ENCODE measurements around the gene DUOX2. TPM values are rescaled to one million over a fixed set of nuclear protein-coding genes. Genes with fewer than 3 reads are reported as not detected.

DUOX2 gene
- total RNA-seq: not detected

DNA sequence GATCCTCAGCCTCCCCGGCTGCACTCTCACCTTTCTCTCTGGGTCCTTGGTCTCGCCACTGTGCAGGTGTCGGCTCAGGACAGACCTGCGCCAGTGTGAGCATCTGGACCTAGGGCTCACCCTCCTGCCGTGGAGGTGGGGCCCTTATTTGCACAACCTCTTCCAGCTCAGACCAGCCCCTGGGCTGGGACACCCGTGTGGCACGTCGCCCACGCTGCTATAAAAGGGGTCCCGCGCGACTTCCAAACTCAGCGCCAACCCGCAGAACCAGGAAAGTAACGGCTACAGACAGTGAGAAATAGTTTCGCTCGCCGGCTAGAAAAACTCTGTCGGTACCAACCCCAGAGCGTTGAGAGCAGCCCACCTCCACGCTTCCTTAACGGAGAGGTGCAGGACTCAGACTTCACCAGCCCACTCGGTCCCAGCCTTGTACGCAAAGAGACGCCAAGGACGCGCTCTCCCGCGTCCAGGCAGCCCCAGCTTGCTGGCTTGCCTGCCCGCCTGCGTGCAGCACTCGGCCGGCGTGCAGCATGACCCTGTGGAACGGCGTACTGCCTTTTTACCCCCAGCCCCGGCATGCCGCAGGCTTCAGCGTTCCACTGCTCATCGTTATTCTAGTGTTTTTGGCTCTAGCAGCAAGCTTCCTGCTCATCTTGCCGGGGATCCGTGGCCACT lies at the start of gene DUOX2, which contains the start of gene DUOXA2:
DUOX2 (minus strand) TSS at position 97 of the 675 bp plus-strand sequence. CDS start 761 bp downstream, outside the sequence.
DUOXA2 (plus strand) TSS at position 251 of the 675 bp plus-strand sequence; CDS start at position 531, 280 bp downstream.
- no peak for DNase-seq
- Histone ChIP-seq H3K4me3 (peak within 1 kb of the TSS in 1 of 4 donors; percentile 17), H3K27me3 (peaks cover 78 to 81% (median 80%) of the 10 kb centered on the region in 3 donors), H3K36me3 (no peaks in the 10 kb centered on the region), H3K4me1 (peaks cover 7 to 15% of the 10 kb centered on the region in 2 donors), H3K9me3 (no peaks in the 10 kb centered on the region), H3K27ac (no peak within 1 kb of the TSS)
- TF ChIP-seq, protein P1, sequence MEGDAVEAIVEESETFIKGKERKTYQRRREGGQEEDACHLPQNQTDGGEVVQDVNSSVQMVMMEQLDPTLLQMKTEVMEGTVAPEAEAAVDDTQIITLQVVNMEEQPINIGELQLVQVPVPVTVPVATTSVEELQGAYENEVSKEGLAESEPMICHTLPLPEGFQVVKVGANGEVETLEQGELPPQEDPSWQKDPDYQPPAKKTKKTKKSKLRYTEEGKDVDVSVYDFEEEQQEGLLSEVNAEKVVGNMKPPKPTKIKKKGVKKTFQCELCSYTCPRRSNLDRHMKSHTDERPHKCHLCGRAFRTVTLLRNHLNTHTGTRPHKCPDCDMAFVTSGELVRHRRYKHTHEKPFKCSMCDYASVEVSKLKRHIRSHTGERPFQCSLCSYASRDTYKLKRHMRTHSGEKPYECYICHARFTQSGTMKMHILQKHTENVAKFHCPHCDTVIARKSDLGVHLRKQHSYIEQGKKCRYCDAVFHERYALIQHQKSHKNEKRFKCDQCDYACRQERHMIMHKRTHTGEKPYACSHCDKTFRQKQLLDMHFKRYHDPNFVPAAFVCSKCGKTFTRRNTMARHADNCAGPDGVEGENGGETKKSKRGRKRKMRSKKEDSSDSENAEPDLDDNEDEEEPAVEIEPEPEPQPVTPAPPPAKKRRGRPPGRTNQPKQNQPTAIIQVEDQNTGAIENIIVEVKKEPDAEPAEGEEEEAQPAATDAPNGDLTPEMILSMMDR (IDR thresholded peaks at IDR 0.05 in 4 of 5, conservative IDR thresholded peaks at IDR 0.05 in 1 of 5): no peak
- TF ChIP-seq POLR2A (IDR thresholded peaks at IDR 0.05): no peak
- intact Hi-C loops (cut with DNase I; ENCODE audit: low total_unique reads) (no loop called here), in situ Hi-C loops (cut with MboI; ENCODE audit: low sequenced_read_pairs in 4 of 4) (no loop called here)
- no peak for ATAC-seq

DNA sequence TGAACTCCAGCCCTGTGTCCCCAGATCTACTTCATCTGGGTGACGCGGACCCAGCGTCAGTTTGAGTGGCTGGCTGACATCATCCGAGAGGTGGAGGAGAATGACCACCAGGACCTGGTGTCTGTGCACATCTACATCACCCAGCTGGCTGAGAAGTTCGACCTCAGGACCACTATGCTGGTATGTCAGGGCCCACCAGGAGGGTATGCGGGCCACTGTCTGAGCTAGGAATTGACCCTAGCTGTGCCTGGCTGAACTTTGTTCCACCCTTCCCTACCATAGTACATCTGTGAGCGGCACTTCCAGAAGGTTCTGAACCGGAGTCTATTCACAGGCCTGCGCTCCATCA lies 49.5 kb upstream of the DUOX2 start:
- Histone ChIP-seq H3K4me3 (no peak overlapping the region), H3K4me1 (peaks cover 0 to 4% of the 10 kb centered on the region in 2 donors), H3K9me3 (no peaks in the 10 kb centered on the region), H3K36me3 (no peaks in the 10 kb centered on the region), H3K27me3 (no peaks in the 10 kb centered on the region), H3K27ac (no peak overlapping the region)
- DNase-seq (no peak), ATAC-seq (no peak)
- intact Hi-C loops (cut with DNase I; ENCODE audit: low total_unique reads) (loop anchor here (1.0 to 2.0 kb wide), 3 partner anchors 116 to 295 kb away; no protein-coding TSS in a partner anchor), in situ Hi-C loops (cut with MboI; ENCODE audit: low sequenced_read_pairs in 4 of 4) (loop anchor here in 3 of 4 donors (5.0 to 25.0 kb wide), 3 partner anchors 124 to 249 kb away; a partner anchor contains a TSS)
- no peak for TF ChIP-seq POLR2A (IDR thresholded peaks at IDR 0.05)
- TF ChIP-seq, protein P1 (IDR thresholded peaks at IDR 0.05 in 4 of 5, conservative IDR thresholded peaks at IDR 0.05 in 1 of 5): no peak

DNA sequence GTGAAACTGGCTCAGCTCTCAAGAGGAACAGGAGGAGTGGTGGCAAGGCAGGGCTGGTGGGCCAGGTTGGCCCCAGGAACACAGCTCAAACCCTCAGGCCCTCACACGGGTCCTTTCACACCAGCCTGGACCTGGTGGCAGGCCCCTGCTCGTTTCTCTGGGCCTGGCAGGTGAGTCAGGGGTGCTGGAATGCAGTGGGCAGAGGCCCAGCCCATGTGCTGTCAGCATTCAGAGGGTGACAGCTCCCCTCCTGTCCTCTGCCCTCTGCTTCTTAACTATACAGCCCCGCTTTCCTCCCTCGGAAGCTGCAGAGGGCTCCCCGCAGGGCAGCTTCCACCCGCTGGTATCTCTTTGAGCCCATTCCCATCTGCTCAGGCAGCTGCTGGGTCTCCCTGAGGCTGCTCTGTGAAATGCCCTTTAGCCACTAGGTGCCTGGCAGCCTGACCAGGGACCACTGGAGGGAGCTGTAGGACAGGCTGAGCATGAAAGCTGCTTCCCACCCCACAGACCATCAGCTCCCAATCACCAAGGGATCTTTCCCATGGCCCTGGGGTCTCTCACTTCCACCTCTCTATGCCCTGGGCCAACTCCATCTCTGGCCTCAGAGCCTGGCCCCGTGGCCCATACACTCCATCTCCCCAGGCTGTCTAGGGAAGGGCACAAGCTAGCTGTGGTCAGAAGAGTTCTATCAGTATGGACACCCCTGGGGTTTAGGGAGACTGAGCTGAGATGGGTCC lies 49.0 kb upstream of the DUOX2 start:
- no peak for TF ChIP-seq POLR2A (IDR thresholded peaks at IDR 0.05)
- TF ChIP-seq, protein P1 (IDR thresholded peaks at IDR 0.05 in 4 of 5, conservative IDR thresholded peaks at IDR 0.05 in 1 of 5): peak; percentile 71 to 90 (median 80)
- in situ Hi-C loops (cut with MboI; ENCODE audit: low sequenced_read_pairs in 4 of 4) (loop anchor here in 3 of 4 donors (5.0 to 25.0 kb wide), 3 partner anchors 124 to 249 kb away; a partner anchor contains a TSS), intact Hi-C loops (cut with DNase I; ENCODE audit: low total_unique reads) (loop anchor here (1.0 to 2.0 kb wide), 3 partner anchors 116 to 296 kb away; no protein-coding TSS in a partner anchor)
- peak; percentile 55 to 61 for ATAC-seq
- Histone ChIP-seq H3K4me1 (peaks cover 0 to 4% of the 10 kb centered on the region in 2 donors), H3K27ac (no peak overlapping the region), H3K27me3 (no peaks in the 10 kb centered on the region), H3K9me3 (no peaks in the 10 kb centered on the region), H3K36me3 (no peaks in the 10 kb centered on the region), H3K4me3 (no peak overlapping the region)
- peak; percentile 60 to 71 for DNase-seq

DNA sequence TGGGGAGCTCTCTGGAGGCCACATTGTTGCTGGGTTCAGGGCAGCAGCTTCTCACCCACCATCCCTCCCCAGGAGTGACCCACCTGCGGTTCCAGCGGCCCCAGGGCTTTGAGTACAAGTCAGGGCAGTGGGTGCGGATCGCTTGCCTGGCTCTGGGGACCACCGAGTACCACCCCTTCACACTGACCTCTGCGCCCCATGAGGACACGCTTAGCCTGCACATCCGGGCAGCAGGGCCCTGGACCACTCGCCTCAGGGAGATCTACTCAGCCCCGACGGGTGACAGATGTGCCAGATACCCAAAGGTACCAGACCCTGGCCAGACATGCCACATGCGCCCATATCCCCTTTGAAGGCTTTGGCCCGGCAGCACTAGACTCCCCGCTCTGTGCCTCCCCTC lies 47.7 kb upstream of the DUOX2 start:
- intact Hi-C loops (cut with DNase I; ENCODE audit: low total_unique reads): loop anchor here (2.0 kb wide), 1 partner anchor 297 kb away; no protein-coding TSS in a partner anchor
- in situ Hi-C loops (cut with MboI; ENCODE audit: low sequenced_read_pairs in 4 of 4): loop anchor here in 3 of 4 donors (5.0 to 25.0 kb wide), 3 partner anchors 126 to 251 kb away; a partner anchor contains a TSS
- no peak overlapping the region for H3K27ac ChIP-seq
- H3K9me3 ChIP-seq: no peaks in the 10 kb centered on the region
- H3K27me3 ChIP-seq: no peaks in the 10 kb centered on the region
- ATAC-seq (no peak), DNase-seq (no peak)
- TF ChIP-seq POLR2A (IDR thresholded peaks at IDR 0.05): no peak
- TF ChIP-seq, protein P1 (IDR thresholded peaks at IDR 0.05 in 4 of 5, conservative IDR thresholded peaks at IDR 0.05 in 1 of 5): no peak
- no peak overlapping the region for H3K4me3 ChIP-seq
- H3K36me3 ChIP-seq: no peaks in the 10 kb centered on the region
- H3K4me1 ChIP-seq: no peaks in the 10 kb centered on the region

All from gastrocnemius medialis (tissue), 4 donors.